Stimulated activated CD8-positive, alpha-beta memory T cell treated with anti-CD3 and anti-CD28 coated beads, Interleukin-2, amount 100 ng/mL, for 48 hours (primary cell): ENCODE results near the gene TRIM59.
A peak's percentile ranks its signal among the peaks of the same experiment; 100 is the strongest.
"Not testable (repeated sequence)": the region's sequence is repeated elsewhere in the genome, so short reads cannot be mapped to it uniquely, and the experiment has no call there.

ENCODE experiments used
- DNase-seq, 2 donors: peaks; one replicate each; pipeline ENCODE4 v3.0.0-alpha.2; 2020; ENCODE audit warnings: low read depth in 2 of 2

TRIM59 gene

GRCh38 chr3:160455846-160456245 lies 6.3 kb upstream of the TRIM59 start:
- DNase-seq: no peak

- DNase-seq: no peak
Observed at GRCh38 chr3:160454995-160455394, 5.4 kb upstream of the TRIM59 start.

- DNase-seq: not testable (repeated sequence)
Observed at GRCh38 chr3:160452251-160452650, 2.7 kb upstream of the TRIM59 start.

DNA sequence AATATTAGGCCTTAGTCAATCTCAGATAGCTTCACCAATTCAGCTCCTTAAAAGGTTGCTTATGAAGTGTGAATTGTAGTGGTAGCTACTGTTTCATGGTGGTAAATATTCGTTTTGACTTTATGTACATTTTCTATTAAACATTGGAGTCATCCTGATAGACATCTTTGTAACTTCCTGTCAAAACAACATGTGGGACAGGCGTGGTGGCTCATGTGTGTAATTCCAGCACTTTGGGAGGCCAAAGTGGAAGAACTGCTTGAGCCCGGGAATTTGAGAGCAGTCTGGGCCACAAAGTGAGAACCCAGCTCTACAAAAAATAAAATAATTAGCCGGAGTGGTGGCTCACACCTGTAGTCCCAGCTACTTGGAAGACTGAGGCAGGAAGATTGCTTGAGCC lies 2.0 kb upstream of the TRIM59 start:
- no peak for DNase-seq

DNA sequence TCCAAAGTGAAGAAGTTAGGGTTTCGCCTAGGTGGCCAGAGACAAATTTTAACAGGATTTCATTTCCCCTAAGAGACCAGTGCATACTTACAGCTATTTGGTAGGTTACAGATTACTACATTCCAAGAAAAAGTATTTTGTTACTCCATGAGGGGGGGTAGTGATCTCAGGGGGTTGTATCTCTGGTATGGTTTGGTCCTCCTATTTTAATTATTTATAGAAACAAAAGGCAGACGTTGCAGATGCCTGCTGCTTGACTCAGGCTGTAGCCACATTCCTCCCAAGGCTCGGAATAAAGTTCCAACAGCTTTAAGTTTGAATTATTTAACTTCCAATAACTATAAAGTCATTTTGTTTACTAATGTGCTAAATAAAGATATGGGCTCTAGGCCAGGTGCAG lies 1.3 kb upstream of the TRIM59 start:
- DNase-seq: no peak

GRCh38 chr3:160448845-160449635 lies 546 bp downstream of the TRIM59 start:
- no peak for DNase-seq

- DNase-seq: no peak
Observed at GRCh38 chr3:160447544-160447943, 2.0 kb downstream of the TRIM59 start.

DNA sequence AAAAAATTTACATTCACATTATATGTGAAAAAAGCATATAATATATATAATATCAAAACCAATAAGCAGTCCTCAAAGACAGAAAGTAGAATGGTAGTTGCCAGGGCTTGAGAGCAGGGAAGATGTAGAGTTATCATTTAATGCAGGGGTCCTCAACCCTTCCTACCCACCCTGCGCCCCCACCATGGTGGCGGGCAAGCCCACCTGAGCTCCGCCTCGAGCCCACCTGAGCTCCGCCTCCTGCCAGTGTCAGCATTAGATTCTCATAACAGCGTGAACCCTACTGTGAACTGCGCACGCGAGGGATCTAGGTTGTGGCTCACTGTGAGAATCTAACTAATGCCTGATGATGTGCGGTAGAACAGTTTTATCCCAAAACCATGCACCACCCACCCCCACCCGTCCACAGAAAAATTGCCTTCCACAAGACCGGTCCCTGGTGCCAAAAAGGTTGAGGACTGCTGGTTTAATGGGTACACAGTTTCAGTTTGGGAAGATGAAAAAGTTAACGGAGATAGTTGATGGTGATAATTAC lies 3.0 kb downstream of the TRIM59 start:
- no peak for DNase-seq

DNA sequence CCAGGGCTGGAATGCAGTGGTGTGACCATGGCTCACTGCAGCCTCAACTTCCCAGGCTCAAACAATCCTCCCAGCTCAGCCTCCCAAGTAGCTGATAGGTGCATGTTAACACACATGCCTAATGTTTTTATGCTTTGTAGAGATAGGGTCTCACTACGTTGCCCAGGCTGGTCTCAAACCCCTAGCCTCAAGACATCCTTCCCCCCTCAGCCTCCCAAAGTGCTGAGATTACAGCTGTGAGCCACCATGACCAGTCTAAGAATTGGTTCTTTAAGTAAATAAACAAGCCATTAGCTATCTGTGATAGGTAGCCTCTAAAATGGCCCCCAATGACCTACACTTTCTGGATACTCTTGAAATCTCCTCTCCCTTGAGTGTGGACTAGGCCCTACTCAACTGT lies 3.7 kb downstream of the TRIM59 start:
- no peak for DNase-seq

GRCh38 chr3:160444411-160444810 lies 5.2 kb downstream of the TRIM59 start:
- DNase-seq: no peak

DNA sequence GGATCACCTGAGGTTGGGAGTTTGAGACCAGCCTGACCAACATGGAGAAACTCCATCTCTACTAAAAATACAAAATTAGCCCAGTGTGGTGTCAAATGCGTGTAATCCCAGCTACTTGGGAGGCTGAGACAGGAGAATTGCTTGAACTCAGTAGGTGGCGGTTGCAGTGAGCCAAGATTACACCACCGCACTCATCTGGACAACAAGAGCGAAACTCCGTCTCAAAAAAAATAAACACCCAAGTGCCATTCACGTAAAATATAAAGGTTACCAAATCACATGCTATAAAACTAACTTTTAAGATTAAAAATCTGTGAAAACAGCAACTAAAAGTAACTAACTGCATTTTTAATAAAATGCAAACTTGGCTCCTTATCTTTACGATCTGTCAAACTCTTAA lies 8.9 kb downstream of the TRIM59 start:
- no peak for DNase-seq

- DNase-seq: no peak
Observed at GRCh38 chr3:160437083-160437455, 12.5 kb downstream of the TRIM59 start.

DNA sequence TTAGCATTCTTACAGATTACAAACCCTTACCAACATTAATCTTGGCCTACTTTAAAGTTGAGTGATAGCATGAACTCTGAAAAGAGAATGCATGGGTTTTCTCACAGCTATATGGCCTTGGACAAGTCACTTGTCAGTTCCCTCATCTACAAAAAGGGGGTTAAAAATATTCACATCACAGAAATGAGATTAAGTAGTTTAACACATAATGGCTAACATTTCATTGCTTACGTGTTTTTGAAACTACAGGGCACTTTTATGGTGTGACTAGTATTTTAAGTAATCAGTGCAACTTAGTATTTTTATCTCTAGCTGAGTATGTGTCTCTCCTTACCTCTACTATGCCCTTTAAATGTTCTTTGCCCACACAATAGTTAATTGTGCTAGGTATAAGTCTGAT lies 13.8 kb downstream of the TRIM59 start:
- DNase-seq: no peak

- no peak for DNase-seq
Observed at GRCh38 chr3:160435095-160435494, 14.5 kb downstream of the TRIM59 start.

GRCh38 chr3:160434071-160434470 lies 15.5 kb downstream of the TRIM59 start:
- no peak for DNase-seq

- DNase-seq: no peak
Observed at GRCh38 chr3:160427832-160428424, 21.7 kb downstream of the TRIM59 start.

- no peak for DNase-seq
Observed at GRCh38 chr3:160417311-160417710, 32.3 kb downstream of the TRIM59 start.

GRCh38 chr3:160413613-160414248 lies 35.9 kb downstream of the TRIM59 start:
- peak; percentile 24 to 40 for DNase-seq

- no peak for DNase-seq
Observed at GRCh38 chr3:160412477-160412876, 37.1 kb downstream of the TRIM59 start.

DNA sequence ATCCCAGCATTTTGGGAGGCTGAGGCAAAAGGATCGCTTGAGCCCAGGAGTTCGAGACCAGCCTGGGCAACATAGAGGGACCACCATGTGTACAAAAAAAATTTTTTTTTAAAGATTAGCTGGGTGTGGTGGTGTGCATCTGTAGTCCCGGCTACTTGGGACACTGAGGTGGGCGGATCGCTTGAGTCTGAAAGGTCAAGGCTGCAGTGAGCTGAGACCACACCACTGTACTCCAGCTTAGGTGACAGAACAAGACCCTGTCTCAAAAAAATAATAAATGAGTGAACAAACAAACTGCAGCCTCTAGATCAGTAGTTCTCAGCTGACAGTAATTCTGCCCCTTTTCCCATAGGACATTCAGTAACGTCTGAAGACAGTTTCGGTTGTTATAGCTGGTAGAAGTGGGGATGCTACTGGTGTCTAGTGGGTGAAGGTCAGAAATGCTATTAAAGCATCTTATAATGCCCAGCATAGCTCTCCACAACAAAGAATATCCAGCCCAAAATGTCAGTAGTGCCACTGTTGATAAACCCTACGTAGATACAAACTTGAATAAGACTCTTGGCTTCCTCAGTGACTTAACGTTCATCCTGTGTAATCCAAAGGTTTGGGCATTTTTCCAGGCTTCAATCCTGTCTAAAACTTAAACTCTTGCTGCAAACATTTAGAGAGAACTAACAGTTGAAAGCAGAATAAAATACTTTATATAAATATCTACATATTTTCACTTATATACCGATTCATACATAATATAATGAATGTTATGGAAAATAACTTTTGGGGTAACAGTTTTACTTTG lies 39.6 kb downstream of the TRIM59 start:
- DNase-seq: no peak

- no peak for DNase-seq
Observed at GRCh38 chr3:160403796-160404470, 45.7 kb downstream of the TRIM59 start.
